ENCODE results near the gene TUBB3.

Gene TUBB3

GRCh38 chr16:89971495-89972243 lies 48.5 kb downstream of the TUBB3 start:
- H3K27me3 ChIP-seq: no peaks in the 10 kb centered on the region
- peak overlapping the region; percentile 84 to 91 for H3K27ac ChIP-seq
- H3K4me3 ChIP-seq: peak overlapping the region; percentile 62 to 81
- no peak for TF ChIP-seq CTCF (IDR thresholded peaks at IDR 0.05)
- peaks cover 0 to 31% (median 23%) of the 10 kb centered on the region in 4 donors for H3K4me1 ChIP-seq
- intact Hi-C loops (cut with DNase I; ENCODE audit: low total_unique reads): no loop called here
- H3K36me3 ChIP-seq: peaks cover 0 to 7% (median 0%) of the 10 kb centered on the region in 3 donors
- H3K9me3 ChIP-seq: no peaks in the 10 kb centered on the region
- DNase-seq: no peak

GRCh38 chr16:89972244-89973234 lies 49.4 kb downstream of the TUBB3 start:
- peak overlapping the region; percentile 62 to 81 for H3K4me3 ChIP-seq
- no peaks in the 10 kb centered on the region for H3K27me3 ChIP-seq
- peaks cover 0 to 5% (median under 1%) of the 10 kb centered on the region in 3 donors for H3K36me3 ChIP-seq
- H3K9me3 ChIP-seq: no peaks in the 10 kb centered on the region
- H3K4me1 ChIP-seq: peaks cover 0 to 31% (median 23%) of the 10 kb centered on the region in 4 donors
- peak; percentile 88 to 93 for DNase-seq
- intact Hi-C loops (cut with DNase I; ENCODE audit: low total_unique reads): no loop called here
- H3K27ac ChIP-seq: peak overlapping the region; percentile 84 to 91
- no peak for TF ChIP-seq CTCF (IDR thresholded peaks at IDR 0.05)

GRCh38 chr16:89973235-89973634 lies 50.1 kb downstream of the TUBB3 start:
- peak overlapping the region; percentile 84 to 91 for H3K27ac ChIP-seq
- no peaks in the 10 kb centered on the region for H3K9me3 ChIP-seq
- H3K4me1 ChIP-seq: peaks cover 0 to 31% (median 23%) of the 10 kb centered on the region in 4 donors
- DNase-seq: no peak
- TF ChIP-seq CTCF (IDR thresholded peaks at IDR 0.05): no peak
- no peaks in the 10 kb centered on the region for H3K27me3 ChIP-seq
- H3K36me3 ChIP-seq: peaks cover 0 to 11% (median 8%) of the 10 kb centered on the region in 3 donors
- H3K4me3 ChIP-seq: peak overlapping the region; percentile 62 to 81
- intact Hi-C loops (cut with DNase I; ENCODE audit: low total_unique reads): no loop called here

- Histone ChIP-seq H3K4me3 (peak overlapping the region; percentile 62 to 81), H3K27ac (no peak overlapping the region), H3K9me3 (no peaks in the 10 kb centered on the region), H3K27me3 (no peaks in the 10 kb centered on the region), H3K4me1 (peaks cover 0 to 31% (median 23%) of the 10 kb centered on the region in 4 donors), H3K36me3 (peaks cover 2 to 17% (median 9%) of the 10 kb centered on the region in 3 donors)
- DNase-seq: no peak
- intact Hi-C loops (cut with DNase I; ENCODE audit: low total_unique reads): no loop called here
- no peak for TF ChIP-seq CTCF (IDR thresholded peaks at IDR 0.05)
These were observed 50.7 kb downstream of the TUBB3 start for GRCh38 chr16:89973654-89974335.

- no peak for DNase-seq
- intact Hi-C loops (cut with DNase I; ENCODE audit: low total_unique reads): no loop called here
- H3K27ac ChIP-seq: no peak overlapping the region
- H3K4me3 ChIP-seq: no peak overlapping the region
- no peaks in the 10 kb centered on the region for H3K9me3 ChIP-seq
- H3K4me1 ChIP-seq: peaks cover 0 to 31% (median 23%) of the 10 kb centered on the region in 4 donors
- TF ChIP-seq CTCF (IDR thresholded peaks at IDR 0.05): no peak
- H3K36me3 ChIP-seq: peaks cover 3 to 25% (median 18%) of the 10 kb centered on the region in 3 donors
- H3K27me3 ChIP-seq: no peaks in the 10 kb centered on the region
These were observed 51.7 kb downstream of the TUBB3 start for GRCh38 chr16:89974870-89975269.

Measured in tibial artery (tissue), 4 donors.